Testis (tissue), 3 donors: ENCODE data around the gene ARL6IP5. TPM values are rescaled to one million over a fixed set of nuclear protein-coding genes. Genes with fewer than 3 reads are reported as not detected.

Source experiments
- DNase-seq: peaks from one replicate; pipeline ENCODE4 v3.0.0-alpha.2; 2019
- H3K27ac ChIP-seq, 2 donors: fragments of 200-600 bp; sonication (generic); one replicate each; pipeline ENCODE4 v1.5.1; 2019
- H3K27me3 ChIP-seq: fragments of 200-600 bp; sonication (generic); one replicate; pipeline ENCODE4 v1.5.1; 2019
- H3K36me3 ChIP-seq: fragments of 200-600 bp; sonication (generic); one replicate; pipeline ENCODE4 v1.5.1; 2017; ENCODE audit warnings: low read depth; ENCODE audit errors: missing control alignments
- H3K4me1 ChIP-seq: fragments of 200-600 bp; sonication (generic); one replicate; pipeline ENCODE4 v1.5.1; 2019
- H3K4me3 ChIP-seq, 2 donors: fragments of 200-600 bp; sonication (generic); one replicate each; pipeline ENCODE4 v1.5.1; 2017 to 2019
- H3K9me3 ChIP-seq: fragments of 200-600 bp; sonication (generic); one replicate; pipeline ENCODE4 v1.5.1; 2017
- POLR2A ChIP-seq: fragments of 450-650 bp; IDR thresholded peaks from one replicate; pipeline ENCODE4 v1.6.1; 2017; ENCODE audit warnings: antibody characterized with exemption, mild to moderate bottlenecking, moderate library complexity
- WGBS, 2 donors: methylation state at CpG; one replicate each; pipeline ENCODE4 v1.1.5; 2018; 5-methylcytosine and 5-hydroxymethylcytosine counted together
- intact Hi-C: fragments of 100-400 bp; cut with DNase I; formaldehyde crosslinking; loops from one replicate; pipeline ENCODE4 v1.15.1; 2023; ENCODE audit warnings: low total_unique reads
- polyA plus RNA-seq: library from polyadenylated mRNA; stranded (reverse); fragments of 350-450 nt; fragmentation: Illumina TruSeq; extraction: RNeasy Lipid Tissue Mini Kit (QIAGEN cat#74804); gene quantifications from one replicate; pipeline ENCODE4 v1.2.3, GENCODE V29; 2014; ENCODE audit warnings: low read depth, low replicate concordance; ENCODE audit not compliant: insufficient read depth
- total RNA-seq, 2 donors: library from RNA; depleted of rRNA; stranded (reverse); fragments of >200 nt; gene quantifications; one replicate each; pipeline ENCODE4 v1.2.3, GENCODE V29; 2016
- TF ChIP-seq, protein P1 (sequence below), 3 experiments: fragments of 450-650 bp in 2 of 3; fragments of 200-600 bp in 1 of 3; sonication (generic) in 1 of 3; IDR thresholded peaks; one replicate each; pipeline ENCODE4 v1.5.1; 2016 to 2019; ENCODE audit warnings: antibody characterized with exemption in 3 of 3, mild to moderate bottlenecking in 2 of 3, moderate library complexity in 1 of 3

The ARL6IP5 gene
- total and polyA plus RNA-seq, 3 donors from 2014 or later, result 61.3 to 70.6 (median 68.3) TPM

DNA sequence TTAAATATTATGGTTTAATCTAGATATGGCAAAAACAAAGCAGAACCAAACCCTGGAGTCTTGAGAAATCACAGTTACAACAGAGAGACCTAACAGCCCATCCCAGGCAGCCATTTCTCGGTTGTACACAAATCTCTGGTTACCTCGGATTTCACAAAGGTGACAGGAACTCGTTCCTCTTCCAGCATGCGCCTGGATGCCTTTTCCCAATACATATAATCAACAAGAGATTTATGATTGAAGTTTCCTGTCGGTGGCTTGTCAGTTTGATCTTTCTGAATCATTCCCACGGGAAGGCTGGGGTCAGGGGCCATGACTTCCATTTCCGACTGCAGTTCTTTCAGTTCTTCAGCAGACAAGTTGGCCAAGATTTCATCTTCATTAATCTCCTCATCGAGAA, 37.2 kb downstream of the ARL6IP5 start:
- Histone ChIP-seq H3K4me3 (no peak overlapping the region), H3K27me3 (no peaks in the 10 kb centered on the region), H3K4me1 (no peaks in the 10 kb centered on the region), H3K27ac (no peak overlapping the region), H3K36me3 (no peaks in the 10 kb centered on the region), H3K9me3 (no peaks in the 10 kb centered on the region)
- WGBS, 2 donors, result 61 to 74% methylated on average over 8 of the region's 8 CpGs
- intact Hi-C loops, result no loop called here
- TF ChIP-seq, protein P1, sequence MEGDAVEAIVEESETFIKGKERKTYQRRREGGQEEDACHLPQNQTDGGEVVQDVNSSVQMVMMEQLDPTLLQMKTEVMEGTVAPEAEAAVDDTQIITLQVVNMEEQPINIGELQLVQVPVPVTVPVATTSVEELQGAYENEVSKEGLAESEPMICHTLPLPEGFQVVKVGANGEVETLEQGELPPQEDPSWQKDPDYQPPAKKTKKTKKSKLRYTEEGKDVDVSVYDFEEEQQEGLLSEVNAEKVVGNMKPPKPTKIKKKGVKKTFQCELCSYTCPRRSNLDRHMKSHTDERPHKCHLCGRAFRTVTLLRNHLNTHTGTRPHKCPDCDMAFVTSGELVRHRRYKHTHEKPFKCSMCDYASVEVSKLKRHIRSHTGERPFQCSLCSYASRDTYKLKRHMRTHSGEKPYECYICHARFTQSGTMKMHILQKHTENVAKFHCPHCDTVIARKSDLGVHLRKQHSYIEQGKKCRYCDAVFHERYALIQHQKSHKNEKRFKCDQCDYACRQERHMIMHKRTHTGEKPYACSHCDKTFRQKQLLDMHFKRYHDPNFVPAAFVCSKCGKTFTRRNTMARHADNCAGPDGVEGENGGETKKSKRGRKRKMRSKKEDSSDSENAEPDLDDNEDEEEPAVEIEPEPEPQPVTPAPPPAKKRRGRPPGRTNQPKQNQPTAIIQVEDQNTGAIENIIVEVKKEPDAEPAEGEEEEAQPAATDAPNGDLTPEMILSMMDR (IDR thresholded peaks at IDR 0.05), result no peak
- TF ChIP-seq POLR2A, result no peak
- DNase-seq, result no peak

DNA sequence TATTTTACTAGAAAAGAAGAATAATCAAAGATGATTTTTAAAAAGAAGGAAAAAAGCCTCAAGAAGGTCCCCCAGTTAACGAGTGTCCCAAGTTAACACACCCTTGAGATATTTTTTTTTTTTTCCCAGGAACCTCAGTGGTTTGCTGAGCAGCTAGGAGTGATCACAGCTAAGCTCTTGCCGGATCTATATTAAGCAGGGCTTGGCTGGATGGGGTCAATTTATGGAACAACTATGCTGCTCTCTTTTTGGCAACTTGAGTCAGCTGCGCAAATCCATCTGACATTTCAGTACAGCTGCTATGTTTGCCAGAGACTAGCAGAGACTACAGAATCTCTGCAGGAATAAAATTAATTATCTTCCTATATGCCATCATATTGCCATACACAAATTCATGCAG, 37.7 kb downstream of the ARL6IP5 start, which contains the start of gene LMOD3:
Gene LMOD3, minus strand, starts transcription at position 193 of the 400 bp plus-strand sequence. CDS start 209 bp downstream, outside the sequence.
- H3K4me3 ChIP-seq, result no peak within 1 kb of the TSS
- no peak for TF ChIP-seq POLR2A
- TF ChIP-seq, protein P1 (IDR thresholded peaks at IDR 0.05), result no peak

DNA sequence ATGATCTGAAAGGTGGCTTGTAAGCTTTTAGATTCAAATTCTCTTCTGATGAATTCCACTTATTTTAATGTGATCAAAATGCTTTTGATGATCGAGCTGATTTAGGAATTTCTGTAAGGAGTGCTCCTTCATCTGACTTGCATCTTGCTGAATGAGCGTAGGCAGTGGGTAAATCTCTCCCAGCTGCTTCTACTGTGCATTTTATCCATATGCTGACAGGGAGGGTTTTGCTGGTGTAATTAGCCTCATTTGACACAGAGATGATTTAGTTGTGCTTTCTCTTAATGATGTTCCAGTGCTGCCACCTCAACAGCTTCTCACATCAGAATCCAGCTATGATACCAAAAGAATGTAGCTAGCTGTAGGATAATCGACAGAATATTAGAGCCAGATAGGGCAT, 41.5 kb downstream of the ARL6IP5 start:
- H3K4me3 ChIP-seq, result no peak overlapping the region
- DNase-seq, result no peak
- no peaks in the 10 kb centered on the region for H3K36me3 ChIP-seq
- no peaks in the 10 kb centered on the region for H3K4me1 ChIP-seq
- H3K27me3 ChIP-seq, result no peaks in the 10 kb centered on the region
- no peaks in the 10 kb centered on the region for H3K9me3 ChIP-seq
- no peak for TF ChIP-seq POLR2A
- TF ChIP-seq, protein P1 (IDR thresholded peaks at IDR 0.05), result no peak
- intact Hi-C loops, result no loop called here
- H3K27ac ChIP-seq, result no peak overlapping the region
- 68 to 76% methylated on average over 3 of the region's 3 CpGs for WGBS, 2 donors

More for the DNA sequence above, 37.7 kb downstream of the ARL6IP5 start, which contains the start of gene LMOD3:
- Histone ChIP-seq H3K4me1 (no peaks in the 10 kb centered on the region), H3K27ac (no peak within 1 kb of the TSS), H3K36me3 (no peaks in the 10 kb centered on the region), H3K9me3 (no peaks in the 10 kb centered on the region), H3K27me3 (no peaks in the 10 kb centered on the region)
- intact Hi-C loops, result no loop called here
- WGBS, 2 donors, result 77 to 89% methylated on average over 3 of the region's 3 CpGs
- no peak for DNase-seq

DNA sequence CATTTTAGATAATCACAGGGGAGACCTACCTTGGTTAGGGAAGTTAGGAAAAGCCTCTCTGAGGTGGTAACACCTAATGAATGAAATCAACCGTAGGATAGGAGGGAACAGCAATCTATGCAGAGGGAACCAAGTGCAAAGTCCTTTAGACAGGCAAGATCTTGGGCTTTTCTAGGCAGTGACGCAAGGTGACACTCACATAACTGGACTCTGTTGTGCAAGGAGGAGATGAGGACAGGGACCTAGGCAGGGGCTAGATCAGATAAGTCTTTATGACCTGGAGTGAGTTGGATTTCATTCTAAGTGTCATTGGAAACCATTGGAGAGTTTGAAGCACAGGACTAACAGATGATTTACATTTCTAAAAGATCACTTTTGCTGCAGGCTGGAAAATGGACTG, 42.3 kb downstream of the ARL6IP5 start:
- Histone ChIP-seq H3K27ac (no peak overlapping the region), H3K4me1 (no peaks in the 10 kb centered on the region), H3K36me3 (no peaks in the 10 kb centered on the region), H3K4me3 (no peak overlapping the region), H3K9me3 (no peaks in the 10 kb centered on the region), H3K27me3 (no peaks in the 10 kb centered on the region)
- intact Hi-C loops, result no loop called here
- TF ChIP-seq POLR2A, result no peak
- TF ChIP-seq, protein P1 (IDR thresholded peaks at IDR 0.05), result no peak
- 89 to 95% methylated on average over 2 of the region's 2 CpGs for WGBS, 2 donors
- no peak for DNase-seq

DNA sequence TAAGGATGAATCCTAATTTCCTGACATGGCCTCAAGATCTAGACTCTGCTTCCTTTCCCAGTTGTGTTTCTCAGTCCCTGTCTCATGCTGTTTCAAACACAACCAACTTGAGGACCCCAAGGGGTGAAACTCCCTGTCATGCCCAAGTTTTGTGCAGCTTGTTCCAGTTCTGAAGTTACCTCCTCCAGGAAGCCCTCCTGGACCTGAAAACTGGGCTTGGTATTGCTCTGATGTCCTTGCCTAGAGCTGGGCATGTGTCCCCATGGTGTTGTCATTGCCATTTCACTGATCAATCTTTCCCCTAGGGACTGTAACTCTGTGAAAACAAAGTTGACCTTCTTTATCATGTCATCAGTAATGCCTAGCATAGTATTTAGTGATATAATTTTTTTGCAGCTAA, 43.8 kb downstream of the ARL6IP5 start:
- TF ChIP-seq POLR2A, result no peak
- TF ChIP-seq, protein P1 (IDR thresholded peaks at IDR 0.05), result no peak
- intact Hi-C loops, result no loop called here
- Histone ChIP-seq H3K27ac (no peak overlapping the region), H3K4me1 (no peaks in the 10 kb centered on the region), H3K27me3 (no peaks in the 10 kb centered on the region), H3K4me3 (no peak overlapping the region), H3K9me3 (no peaks in the 10 kb centered on the region), H3K36me3 (no peaks in the 10 kb centered on the region)
- DNase-seq, result no peak
